CD4-positive, alpha-beta T cell treated with Interferon alpha-2 for 1 hour (primary cell): ENCODE measurements around the gene VAV3.
"Not testable (repeated sequence)": the region's sequence is repeated elsewhere in the genome, so short reads cannot be mapped to it uniquely, and the experiment has no call there.

Source experiments
- DNase-seq, 2 donors: peaks; one replicate each; pipeline ENCODE4 v3.0.0-alpha.2; 2020 to 2022

VAV3 gene

GRCh38 chr1:107670397-107671040, 294.5 kb downstream of the VAV3 start:
- DNase-seq, result no peak

- no peak for DNase-seq
These were observed 295.0 kb downstream of the VAV3 start for GRCh38 chr1:107669996-107670395.

- DNase-seq, result no peak
These were observed 296.2 kb downstream of the VAV3 start for GRCh38 chr1:107668762-107669161.

GRCh38 chr1:107666493-107666892, 298.5 kb downstream of the VAV3 start:
- no peak for DNase-seq

DNA sequence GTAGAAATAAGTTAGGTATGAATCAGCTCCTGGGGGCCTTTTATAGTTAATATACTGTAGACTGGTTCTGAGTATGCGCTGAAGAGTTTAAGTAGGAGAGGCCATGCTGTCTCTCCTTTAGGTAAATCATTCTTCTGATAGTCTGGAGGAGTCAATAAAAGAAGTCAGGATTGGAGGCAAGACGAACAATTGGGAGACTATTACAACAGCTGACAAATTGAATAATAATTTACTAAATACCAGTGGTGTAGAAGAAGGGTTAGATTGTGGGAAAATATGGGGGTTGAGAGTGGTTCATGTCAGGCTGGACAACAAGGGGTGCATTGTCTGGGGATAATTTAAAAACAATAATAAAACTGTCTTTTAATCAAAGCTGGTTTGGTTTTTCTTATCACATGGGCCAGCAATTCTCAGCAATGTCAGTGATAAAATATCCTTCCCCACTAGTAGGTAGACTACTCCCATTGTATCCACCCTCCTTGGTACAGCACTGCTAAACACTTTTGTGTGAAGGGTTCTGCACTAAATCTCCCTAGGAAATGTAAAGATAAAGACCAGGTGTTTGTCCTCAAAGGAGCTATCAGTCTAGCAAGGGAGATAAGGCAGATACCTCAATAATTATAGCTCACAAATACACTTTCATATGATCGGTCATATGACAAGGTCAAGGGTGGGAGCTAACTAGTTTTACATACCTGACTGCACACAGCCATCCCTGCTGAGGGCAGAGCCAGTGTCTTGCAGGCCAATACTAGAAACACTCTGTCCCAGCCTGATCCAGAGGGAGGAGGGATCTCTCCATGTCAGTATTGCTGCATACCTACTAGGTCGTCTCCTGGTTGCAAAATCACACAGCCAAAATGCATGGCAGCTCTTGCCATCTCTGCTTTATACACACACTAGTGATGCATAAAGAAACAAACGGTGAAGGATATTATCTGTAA, 299.7 kb downstream of the VAV3 start:
- DNase-seq, result no peak

DNA sequence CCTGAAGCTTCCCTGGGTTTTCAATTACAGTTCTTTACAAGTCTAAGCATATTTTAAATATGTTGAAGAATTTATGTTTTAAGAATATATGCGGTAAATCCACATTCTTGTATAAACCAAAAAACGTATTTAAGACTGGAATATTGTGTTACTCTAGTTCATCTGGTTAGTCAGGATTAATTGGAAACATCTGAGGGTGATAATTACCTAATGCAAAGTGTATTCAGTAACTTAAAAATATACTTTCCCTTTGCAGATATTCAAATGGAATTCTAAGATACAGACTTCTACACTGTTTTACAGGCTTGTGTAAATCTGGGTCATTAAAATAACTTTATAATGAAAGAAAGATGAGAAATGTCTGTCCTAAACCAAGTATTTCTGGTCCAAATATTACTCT, 302.0 kb downstream of the VAV3 start:
- no peak for DNase-seq

- DNase-seq, result no peak
These were observed 303.8 kb downstream of the VAV3 start for GRCh38 chr1:107661158-107661557.

GRCh38 chr1:107659961-107660360, 305.0 kb downstream of the VAV3 start:
- DNase-seq, result no peak

DNA sequence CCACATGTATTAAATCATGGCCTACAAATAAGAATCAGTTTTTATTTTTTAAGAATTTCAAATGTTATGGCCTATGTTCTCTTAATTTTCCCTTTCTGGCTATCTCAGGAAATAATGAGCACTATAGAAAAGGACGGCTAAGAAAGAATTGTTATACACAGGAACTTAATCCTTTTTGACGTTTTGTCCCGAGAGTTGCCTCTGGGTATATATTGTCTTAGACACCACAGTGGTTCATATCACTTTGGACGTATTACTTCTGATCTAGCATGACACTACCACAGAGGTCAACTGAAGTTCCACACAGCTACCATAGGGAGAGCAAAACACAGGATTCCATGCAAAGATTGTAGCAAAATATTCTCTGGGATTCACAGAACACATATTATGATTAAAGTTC, 307.6 kb downstream of the VAV3 start:
- no peak for DNase-seq

- DNase-seq, result no peak
These were observed 311.2 kb downstream of the VAV3 start for GRCh38 chr1:107653765-107654164.

DNA sequence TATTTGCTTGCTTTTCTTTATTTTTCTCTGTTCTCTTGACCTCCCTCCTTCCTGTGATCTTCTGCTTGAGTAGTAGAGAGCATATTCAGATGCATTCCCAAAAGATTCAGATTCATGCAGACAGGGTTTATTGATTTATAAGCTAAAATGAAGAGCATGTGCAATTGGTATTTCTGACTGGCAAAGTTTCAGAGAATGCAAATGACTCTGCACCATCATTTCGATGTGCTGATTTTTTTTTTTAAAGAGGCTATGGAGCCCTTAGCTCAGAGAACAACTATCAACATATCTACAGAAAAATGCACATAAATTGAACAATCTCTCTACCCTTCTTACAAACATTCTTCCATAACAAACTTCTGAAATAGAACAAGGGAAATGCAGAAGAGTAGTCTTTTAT, 312.0 kb downstream of the VAV3 start:
- no peak for DNase-seq

DNA sequence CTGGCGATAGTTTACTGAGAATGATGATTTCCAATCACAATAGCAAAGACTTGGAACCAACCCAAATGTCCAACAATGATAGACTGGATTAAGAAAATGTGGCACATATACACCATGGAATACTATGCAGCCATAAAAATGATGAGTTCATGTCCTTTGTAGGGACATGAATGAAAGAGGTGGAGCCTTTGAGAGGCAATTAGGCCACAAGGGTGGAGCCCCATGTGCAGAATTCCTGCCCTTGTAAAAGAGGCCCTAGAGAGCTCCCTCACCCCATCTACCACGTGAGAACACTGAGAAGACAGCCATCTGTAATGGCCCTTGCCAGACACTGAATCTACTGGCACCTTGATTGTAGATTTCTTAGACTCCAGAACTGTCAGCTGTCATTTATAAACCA, 314.2 kb downstream of the VAV3 start:
- DNase-seq, result not testable (repeated sequence)

DNA sequence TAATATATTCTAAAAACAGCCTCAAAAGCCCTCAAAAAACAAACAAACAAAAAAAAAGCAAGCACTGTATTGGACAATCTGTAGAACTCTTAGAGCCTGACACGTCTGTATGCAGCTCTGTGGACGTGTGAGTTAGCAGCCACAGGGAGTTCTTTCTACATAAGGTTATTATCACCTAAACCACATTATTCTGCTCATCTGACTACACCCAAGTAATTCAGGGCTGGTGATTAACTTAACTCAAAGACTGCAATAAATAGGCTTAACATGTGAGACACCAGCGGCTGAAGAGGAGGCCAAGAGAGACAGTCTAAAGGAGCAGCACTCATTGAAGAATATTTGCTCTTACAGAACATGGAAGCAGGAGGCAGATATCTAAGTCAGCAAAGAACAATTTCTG, 316.0 kb downstream of the VAV3 start:
- DNase-seq, result peak in 1 of 2 donors; percentile 16

- DNase-seq, result no peak
These were observed 316.9 kb downstream of the VAV3 start for GRCh38 chr1:107648071-107648470.

GRCh38 chr1:107647012-107647411, 318.0 kb downstream of the VAV3 start:
- no peak for DNase-seq

- DNase-seq, result no peak
These were observed 321.2 kb downstream of the VAV3 start for GRCh38 chr1:107643766-107644165.

DNA sequence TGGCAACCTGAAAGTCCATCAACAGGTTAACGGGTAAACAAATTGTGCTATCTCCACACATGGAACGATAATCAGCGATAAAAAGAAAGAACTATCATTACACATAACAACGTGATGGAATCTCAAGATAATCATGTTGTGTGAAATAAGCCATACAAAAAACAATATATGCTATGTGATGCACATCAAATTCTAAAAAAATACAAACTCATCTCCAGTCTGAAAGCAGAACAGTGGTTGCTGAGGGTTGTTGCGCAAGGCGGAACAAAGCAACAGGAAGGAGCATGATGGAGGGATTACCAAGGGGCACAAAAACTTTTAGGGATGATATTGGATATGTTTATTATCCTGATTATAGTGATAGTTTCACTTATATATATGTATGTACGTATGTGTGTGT, 324.8 kb downstream of the VAV3 start:
- DNase-seq, result peak in 1 of 2 donors; percentile 7

DNA sequence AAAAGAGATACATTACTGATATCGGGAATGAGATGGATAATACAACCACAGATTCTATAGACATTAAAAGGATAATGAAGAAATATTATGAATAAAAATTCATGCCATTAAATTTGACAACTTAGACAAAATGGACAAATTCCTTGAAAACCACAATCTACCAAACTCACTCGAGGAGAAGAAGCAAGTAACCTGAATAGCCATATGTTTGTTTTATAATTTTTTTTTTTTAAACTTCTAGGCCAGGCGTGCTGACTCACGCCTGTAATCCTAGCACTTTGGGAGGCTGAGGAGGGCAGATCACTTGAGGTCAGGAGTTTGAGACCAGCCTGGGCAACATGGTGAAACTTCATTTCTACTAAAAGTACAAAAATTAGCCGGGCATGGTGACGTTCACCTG, 327.9 kb downstream of the VAV3 start:
- DNase-seq, result no peak

DNA sequence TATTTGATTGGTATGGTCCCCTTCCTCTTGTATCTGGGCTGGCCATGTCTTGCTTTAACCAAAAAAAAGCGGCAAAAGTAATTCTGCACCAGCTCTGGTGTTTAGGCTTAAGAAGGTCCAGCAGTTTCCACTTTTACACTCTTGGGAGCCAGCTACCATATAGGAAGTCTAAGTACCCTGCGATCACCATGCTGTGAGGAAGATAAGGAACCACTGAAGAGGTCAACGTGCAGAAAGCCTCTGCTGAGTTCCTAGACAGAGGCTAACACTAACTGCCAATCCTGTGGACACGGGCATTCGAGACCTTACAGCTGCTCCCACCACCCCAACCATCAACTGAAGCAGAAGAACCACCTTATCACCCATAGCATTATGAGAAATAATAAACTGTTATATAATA, 331.4 kb downstream of the VAV3 start:
- no peak for DNase-seq

GRCh38 chr1:107626073-107626796, 338.7 kb downstream of the VAV3 start:
- DNase-seq, result no peak

DNA sequence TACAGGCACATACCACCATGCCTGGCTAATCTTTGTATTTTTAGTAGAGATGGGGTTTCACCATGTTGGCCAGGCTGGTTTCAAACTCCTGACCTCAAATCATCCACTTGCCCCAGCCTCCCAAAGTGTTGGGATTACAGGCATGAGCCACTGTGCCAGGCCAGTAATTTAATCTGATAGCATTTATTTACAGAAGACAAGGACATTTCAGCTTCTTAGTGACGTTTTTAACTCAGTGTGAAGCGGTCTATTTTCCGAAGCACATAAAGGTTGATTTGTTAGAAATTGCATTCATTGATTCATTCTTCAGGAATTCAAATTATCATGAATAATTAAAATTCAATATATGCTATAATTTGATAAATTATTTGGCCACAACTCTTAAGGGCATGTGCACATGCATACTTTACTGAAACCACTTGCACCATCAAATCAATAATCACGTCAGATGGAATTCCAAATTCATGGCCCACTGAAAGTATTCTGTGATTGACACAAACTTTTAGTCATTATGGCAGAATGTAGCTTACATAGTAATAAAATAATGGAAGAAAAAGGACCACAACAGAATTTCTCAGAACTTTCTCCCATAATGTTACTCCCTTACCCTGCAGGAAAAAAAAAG, 339.5 kb downstream of the VAV3 start:
- DNase-seq, result no peak

GRCh38 chr1:107623431-107623830, 341.5 kb downstream of the VAV3 start:
- no peak for DNase-seq

- no peak for DNase-seq
These were observed 342.0 kb downstream of the VAV3 start for GRCh38 chr1:107622966-107623365.
